Measurements from ENCODE around the gene SYNE1. TPM values are rescaled to one million over a fixed set of nuclear protein-coding genes. Genes with fewer than 3 reads are reported as not detected.

The SYNE1 gene
- total RNA-seq, 2 donors from 2014 or later = 135 to 160 TPM

DNA sequence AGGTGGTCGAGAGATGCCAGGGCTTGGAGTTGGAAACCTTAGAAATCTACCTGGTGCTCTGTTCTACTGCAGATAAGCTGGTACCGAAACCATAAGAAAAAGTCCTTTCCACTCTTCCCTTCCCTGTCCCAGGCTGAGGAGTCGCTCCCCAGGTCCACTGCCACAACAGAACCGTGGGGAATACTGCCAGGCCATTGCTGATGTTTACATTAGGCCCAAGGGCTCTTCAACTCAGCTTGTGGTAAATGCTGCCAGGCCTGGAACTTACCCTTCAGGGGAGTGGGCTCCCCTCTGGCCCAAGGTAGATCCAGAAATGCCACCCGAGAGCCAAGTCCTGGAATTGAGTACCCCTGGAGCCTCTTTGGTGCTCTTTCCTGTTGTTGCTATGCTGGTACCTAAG is 441.3 kb downstream of the SYNE1 start:
- no peak for DNase-seq (ENCODE audit: low spot score)
- H3K27me3 ChIP-seq = no peaks in the 10 kb centered on the region
- H3K4me3 ChIP-seq = no peak overlapping the region
- H3K36me3 ChIP-seq = peaks cover 62% of the 10 kb centered on the region
- H3K9me3 ChIP-seq = no peaks in the 10 kb centered on the region
- H3K27ac ChIP-seq = no peak overlapping the region
- H3K4me1 ChIP-seq = no peaks in the 10 kb centered on the region
- TF ChIP-seq, protein P1, sequence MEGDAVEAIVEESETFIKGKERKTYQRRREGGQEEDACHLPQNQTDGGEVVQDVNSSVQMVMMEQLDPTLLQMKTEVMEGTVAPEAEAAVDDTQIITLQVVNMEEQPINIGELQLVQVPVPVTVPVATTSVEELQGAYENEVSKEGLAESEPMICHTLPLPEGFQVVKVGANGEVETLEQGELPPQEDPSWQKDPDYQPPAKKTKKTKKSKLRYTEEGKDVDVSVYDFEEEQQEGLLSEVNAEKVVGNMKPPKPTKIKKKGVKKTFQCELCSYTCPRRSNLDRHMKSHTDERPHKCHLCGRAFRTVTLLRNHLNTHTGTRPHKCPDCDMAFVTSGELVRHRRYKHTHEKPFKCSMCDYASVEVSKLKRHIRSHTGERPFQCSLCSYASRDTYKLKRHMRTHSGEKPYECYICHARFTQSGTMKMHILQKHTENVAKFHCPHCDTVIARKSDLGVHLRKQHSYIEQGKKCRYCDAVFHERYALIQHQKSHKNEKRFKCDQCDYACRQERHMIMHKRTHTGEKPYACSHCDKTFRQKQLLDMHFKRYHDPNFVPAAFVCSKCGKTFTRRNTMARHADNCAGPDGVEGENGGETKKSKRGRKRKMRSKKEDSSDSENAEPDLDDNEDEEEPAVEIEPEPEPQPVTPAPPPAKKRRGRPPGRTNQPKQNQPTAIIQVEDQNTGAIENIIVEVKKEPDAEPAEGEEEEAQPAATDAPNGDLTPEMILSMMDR (IDR thresholded peaks at IDR 0.05) = no peak

DNA sequence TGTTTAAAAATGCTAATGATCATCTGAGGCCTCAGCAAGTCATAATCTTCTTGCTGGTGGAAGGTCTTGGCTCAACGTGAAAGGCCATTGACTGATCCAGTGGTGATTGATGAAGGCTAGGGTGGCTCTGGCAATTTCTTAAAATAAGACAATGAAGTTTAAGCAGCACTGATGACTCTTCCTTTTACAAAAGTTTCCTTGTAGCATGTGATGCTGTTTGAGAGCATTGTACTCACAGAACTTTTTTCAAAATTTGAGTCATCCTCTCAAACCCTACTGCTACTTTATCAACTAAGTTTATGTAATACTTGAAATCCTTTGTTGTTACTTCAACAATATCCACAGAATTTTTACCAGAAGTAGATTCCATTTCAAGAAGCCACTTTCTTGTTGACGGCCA is 447.4 kb downstream of the SYNE1 start:
- Histone ChIP-seq H3K4me1 (no peaks in the 10 kb centered on the region), H3K27ac (no peak overlapping the region), H3K4me3 (no peak overlapping the region), H3K9me3 (no peaks in the 10 kb centered on the region), H3K36me3 (peaks cover 25% of the 10 kb centered on the region), H3K27me3 (no peaks in the 10 kb centered on the region)
- TF ChIP-seq, protein P1 (IDR thresholded peaks at IDR 0.05) = no peak
- no peak for DNase-seq (ENCODE audit: low spot score)

DNA sequence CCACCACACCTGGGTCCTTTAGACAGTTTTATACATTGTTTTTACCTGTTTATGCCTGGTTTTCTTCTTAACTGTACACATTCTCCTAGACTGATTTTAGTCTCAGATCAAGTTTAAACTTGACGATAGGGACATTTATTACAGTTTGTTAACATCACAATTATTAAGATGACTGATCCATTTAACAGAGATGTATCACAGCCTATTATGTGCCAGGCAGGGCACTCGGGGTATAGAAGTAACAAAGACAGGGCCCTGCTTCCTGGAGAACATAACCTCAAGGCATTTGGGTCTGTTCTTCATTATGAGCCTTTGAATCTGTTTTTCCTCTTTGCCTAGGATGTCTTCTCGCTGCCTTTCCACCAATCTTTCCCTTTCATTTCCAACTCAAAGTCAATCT is 449.2 kb downstream of the SYNE1 start:
- H3K9me3 ChIP-seq = no peaks in the 10 kb centered on the region
- DNase-seq (ENCODE audit: low spot score) = no peak
- H3K4me1 ChIP-seq = no peaks in the 10 kb centered on the region
- peaks cover 22% of the 10 kb centered on the region for H3K36me3 ChIP-seq
- H3K27ac ChIP-seq = no peak overlapping the region
- no peaks in the 10 kb centered on the region for H3K27me3 ChIP-seq
- no peak overlapping the region for H3K4me3 ChIP-seq
- TF ChIP-seq, protein P1 (IDR thresholded peaks at IDR 0.05) = no peak

DNA sequence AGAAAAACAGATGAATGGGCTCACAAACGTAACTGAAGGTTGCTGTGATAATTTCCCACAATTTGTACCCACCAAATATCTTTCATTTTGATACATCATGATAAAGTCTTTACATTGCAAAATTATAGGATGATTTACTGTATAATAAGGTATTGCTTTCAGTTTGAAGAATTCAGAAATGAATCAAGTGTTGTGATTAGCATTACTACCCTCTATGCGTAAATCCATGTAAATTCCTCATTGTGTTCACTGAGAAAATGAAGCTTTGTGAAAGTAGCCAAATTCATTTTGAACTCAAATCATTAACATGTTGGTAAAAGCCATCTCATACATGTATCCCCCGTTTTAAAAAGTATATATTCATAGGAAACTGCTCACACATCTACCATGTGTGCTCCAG is 450.3 kb downstream of the SYNE1 start:
- Histone ChIP-seq H3K9me3 (no peaks in the 10 kb centered on the region), H3K27ac (no peak overlapping the region), H3K36me3 (peaks cover 22% of the 10 kb centered on the region), H3K27me3 (no peaks in the 10 kb centered on the region), H3K4me1 (no peaks in the 10 kb centered on the region), H3K4me3 (no peak overlapping the region)
- TF ChIP-seq, protein P1 (IDR thresholded peaks at IDR 0.05) = no peak
- DNase-seq (ENCODE audit: low spot score) = no peak

DNA sequence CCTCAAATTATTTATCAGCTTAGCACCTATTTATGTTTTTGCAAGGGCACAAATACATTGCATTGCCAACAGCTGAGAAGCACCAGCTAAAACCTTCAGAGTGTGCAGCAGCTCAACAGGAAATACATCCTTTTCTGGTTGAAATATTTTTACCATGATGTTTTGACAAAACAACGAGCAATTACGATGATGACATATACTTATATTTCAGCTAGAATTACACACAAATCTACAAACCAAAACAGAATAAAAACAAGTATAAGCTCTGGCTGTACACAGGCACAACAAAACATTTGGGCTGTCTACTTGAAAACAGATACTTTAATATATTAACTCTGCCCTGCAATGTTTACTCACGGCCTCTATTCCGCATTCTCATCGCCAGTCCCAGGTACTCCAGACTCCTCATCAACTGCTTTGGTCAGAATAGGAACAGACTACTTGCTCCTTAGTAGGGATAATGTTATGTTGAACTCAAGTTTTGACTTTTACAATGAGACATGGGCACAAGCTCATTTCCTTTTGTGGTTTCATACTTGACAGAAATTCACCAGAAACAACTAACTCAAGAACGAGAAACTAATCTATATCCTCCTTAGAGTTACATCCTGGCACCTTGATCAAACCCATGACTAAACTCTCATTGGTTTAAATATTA is 452.1 kb downstream of the SYNE1 start:
- Histone ChIP-seq H3K9me3 (no peaks in the 10 kb centered on the region), H3K27me3 (no peaks in the 10 kb centered on the region), H3K27ac (no peak overlapping the region), H3K36me3 (peaks cover 25% of the 10 kb centered on the region), H3K4me3 (no peak overlapping the region), H3K4me1 (no peaks in the 10 kb centered on the region)
- DNase-seq (ENCODE audit: low spot score) = no peak
- TF ChIP-seq, protein P1 (IDR thresholded peaks at IDR 0.05) = no peak

DNA sequence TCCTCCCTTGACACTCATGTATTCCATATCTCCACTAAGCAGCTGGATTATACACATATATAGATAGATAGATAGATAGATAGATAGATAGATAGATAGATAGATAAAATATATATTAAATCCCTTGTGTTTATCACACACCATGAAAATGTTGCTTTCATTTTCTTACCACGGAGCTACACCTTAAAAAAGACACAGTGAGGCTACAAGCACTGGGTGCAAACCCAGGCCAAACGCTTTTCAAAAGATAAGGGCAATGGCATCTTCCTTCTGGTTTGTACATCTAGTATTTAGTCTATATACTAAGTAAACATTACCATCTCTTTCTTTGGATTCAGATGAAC is 452.6 kb downstream of the SYNE1 start:
- no peaks in the 10 kb centered on the region for H3K9me3 ChIP-seq
- H3K4me3 ChIP-seq = no peak overlapping the region
- H3K4me1 ChIP-seq = no peaks in the 10 kb centered on the region
- TF ChIP-seq, protein P1 (IDR thresholded peaks at IDR 0.05) = no peak
- H3K27ac ChIP-seq = no peak overlapping the region
- DNase-seq (ENCODE audit: low spot score) = no peak
- H3K36me3 ChIP-seq = peaks cover 30% of the 10 kb centered on the region
- H3K27me3 ChIP-seq = no peaks in the 10 kb centered on the region

All from right atrium auricular region (tissue), 2 donors.